Measurements from ENCODE around the gene CPNE6.

The CPNE6 gene

DNA sequence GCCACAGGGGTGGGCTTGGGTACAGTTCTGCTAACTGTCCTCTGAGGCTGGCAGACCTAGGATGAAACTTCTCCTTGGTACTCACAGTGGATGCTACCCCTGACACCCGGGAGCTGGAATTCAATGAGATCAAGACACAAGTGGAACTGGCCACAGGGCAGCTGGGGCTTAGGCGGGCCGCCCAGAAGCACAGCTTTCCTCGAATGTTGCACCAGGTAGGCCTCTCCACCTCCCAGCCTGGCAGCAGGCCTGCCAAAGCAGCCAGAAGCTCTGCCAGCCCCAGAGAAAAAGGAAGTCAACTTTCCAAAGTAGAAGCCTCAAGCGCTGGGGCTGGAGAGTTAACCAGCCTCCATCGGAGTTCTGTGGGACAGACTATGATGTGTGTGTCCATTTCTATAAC is 45.8 kb downstream of the CPNE6 start:
- no peak overlapping the region for H3K4me2 ChIP-seq (ENCODE audit: low read length)
- H3K36me3 ChIP-seq (ENCODE audit: insufficient read depth, low read length) = peaks cover 48% of the 10 kb centered on the region
- H3K27me3 ChIP-seq (ENCODE audit: insufficient read depth, low read length) = no peaks in the 10 kb centered on the region
- H3F3A ChIP-seq (ENCODE audit: insufficient read depth, low read length) = no peaks in the 10 kb centered on the region
- no peak overlapping the region for H3K27ac ChIP-seq (ENCODE audit: low read depth, low read length, poor library complexity, severe bottlenecking)
- H3K9ac ChIP-seq (ENCODE audit: low read length) = no peak overlapping the region
- no peak overlapping the region for H2AFZ ChIP-seq (ENCODE audit: low read length)
- H3K79me2 ChIP-seq (ENCODE audit: insufficient read depth, low read length) = peaks cover 4% of the 10 kb centered on the region; the same call in 1 of the 2 replicates
- H3K9me3 ChIP-seq (ENCODE audit: low read length) = no peaks in the 10 kb centered on the region
- no peaks in the 10 kb centered on the region for H3K9me2 ChIP-seq (ENCODE audit: low read depth, low read length)
- H4K20me1 ChIP-seq (ENCODE audit: insufficient read depth, low read length) = no peaks in the 10 kb centered on the region
- no peak overlapping the region for H3K4me3 ChIP-seq (ENCODE audit: low read depth, low read length, poor library complexity, severe bottlenecking)
- peaks cover 18% of the 10 kb centered on the region for H3K4me1 ChIP-seq (ENCODE audit: insufficient read depth, low read length, severe bottlenecking)
- no peak for TF ChIP-seq EZH2 (IDR thresholded peaks at IDR 0.05; ENCODE audit: borderline replicate concordance, low read length)
- TF ChIP-seq, protein P1, sequence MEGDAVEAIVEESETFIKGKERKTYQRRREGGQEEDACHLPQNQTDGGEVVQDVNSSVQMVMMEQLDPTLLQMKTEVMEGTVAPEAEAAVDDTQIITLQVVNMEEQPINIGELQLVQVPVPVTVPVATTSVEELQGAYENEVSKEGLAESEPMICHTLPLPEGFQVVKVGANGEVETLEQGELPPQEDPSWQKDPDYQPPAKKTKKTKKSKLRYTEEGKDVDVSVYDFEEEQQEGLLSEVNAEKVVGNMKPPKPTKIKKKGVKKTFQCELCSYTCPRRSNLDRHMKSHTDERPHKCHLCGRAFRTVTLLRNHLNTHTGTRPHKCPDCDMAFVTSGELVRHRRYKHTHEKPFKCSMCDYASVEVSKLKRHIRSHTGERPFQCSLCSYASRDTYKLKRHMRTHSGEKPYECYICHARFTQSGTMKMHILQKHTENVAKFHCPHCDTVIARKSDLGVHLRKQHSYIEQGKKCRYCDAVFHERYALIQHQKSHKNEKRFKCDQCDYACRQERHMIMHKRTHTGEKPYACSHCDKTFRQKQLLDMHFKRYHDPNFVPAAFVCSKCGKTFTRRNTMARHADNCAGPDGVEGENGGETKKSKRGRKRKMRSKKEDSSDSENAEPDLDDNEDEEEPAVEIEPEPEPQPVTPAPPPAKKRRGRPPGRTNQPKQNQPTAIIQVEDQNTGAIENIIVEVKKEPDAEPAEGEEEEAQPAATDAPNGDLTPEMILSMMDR (IDR thresholded peaks at IDR 0.05; ENCODE audit: low read length) = no peak

DNA sequence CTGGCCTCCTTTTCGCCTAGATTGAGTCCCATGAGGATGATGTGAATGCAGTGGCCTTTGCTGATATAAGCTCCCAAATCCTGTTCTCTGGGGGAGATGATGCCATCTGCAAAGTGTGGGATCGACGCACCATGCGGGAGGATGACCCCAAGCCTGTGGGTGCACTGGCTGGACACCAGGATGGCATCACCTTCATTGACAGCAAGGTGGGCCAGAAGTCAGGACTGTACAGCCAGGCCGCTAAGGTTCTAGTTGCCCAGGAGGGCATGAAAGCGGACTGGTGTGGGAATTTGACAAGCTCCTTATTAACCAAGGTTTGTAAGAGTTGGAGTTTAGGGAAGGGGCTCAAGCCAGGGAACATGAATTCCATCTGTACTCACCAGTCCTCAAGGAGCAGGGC is 48.3 kb downstream of the CPNE6 start:
- no peak overlapping the region for H3K9ac ChIP-seq (ENCODE audit: low read length)

DNA sequence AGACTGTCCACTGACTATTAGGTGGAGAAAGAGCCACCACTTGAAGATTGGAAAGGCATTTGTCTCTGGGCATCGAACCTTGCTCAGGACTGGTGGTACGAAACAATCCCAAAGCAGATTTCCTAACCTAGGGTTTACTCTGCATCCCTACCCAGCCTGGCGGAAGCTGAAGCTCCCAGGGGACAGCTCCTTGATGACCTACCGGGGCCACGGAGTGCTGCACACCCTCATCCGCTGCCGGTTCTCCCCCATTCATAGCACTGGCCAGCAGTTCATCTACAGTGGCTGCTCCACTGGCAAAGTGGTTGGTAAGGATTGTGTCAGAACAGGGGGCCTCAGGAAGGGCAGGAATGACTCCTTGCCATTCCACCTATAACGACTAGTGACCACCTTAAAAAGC is 49.8 kb downstream of the CPNE6 start:
- H4K20me1 ChIP-seq (ENCODE audit: insufficient read depth, low read length) = no peaks in the 10 kb centered on the region
- H3K36me3 ChIP-seq (ENCODE audit: insufficient read depth, low read length) = peaks cover 63% of the 10 kb centered on the region
- H3K4me2 ChIP-seq (ENCODE audit: low read length) = no peak overlapping the region
- peaks cover 5% of the 10 kb centered on the region for H3K4me1 ChIP-seq (ENCODE audit: insufficient read depth, low read length, severe bottlenecking)
- no peaks in the 10 kb centered on the region for H3K9me3 ChIP-seq (ENCODE audit: low read length)
- no peaks in the 10 kb centered on the region for H3K79me2 ChIP-seq (ENCODE audit: insufficient read depth, low read length)
- H3K4me3 ChIP-seq (ENCODE audit: low read depth, low read length, poor library complexity, severe bottlenecking) = no peak overlapping the region
- H3K9me2 ChIP-seq (ENCODE audit: low read depth, low read length) = no peaks in the 10 kb centered on the region
- H3F3A ChIP-seq (ENCODE audit: insufficient read depth, low read length) = no peaks in the 10 kb centered on the region
- H3K9ac ChIP-seq (ENCODE audit: low read length) = no peak overlapping the region
- H3K27ac ChIP-seq (ENCODE audit: low read depth, low read length, poor library complexity, severe bottlenecking) = no peak overlapping the region
- H2AFZ ChIP-seq (ENCODE audit: low read length) = no peak overlapping the region
- TF ChIP-seq, protein P1 (IDR thresholded peaks at IDR 0.05; ENCODE audit: low read length) = no peak
- TF ChIP-seq EZH2 (IDR thresholded peaks at IDR 0.05; ENCODE audit: borderline replicate concordance, low read length) = no peak
- no peaks in the 10 kb centered on the region for H3K27me3 ChIP-seq (ENCODE audit: insufficient read depth, low read length)

More for the DNA sequence above, 48.3 kb downstream of the CPNE6 start:
- H3F3A ChIP-seq (ENCODE audit: insufficient read depth, low read length) = no peaks in the 10 kb centered on the region
- no peak overlapping the region for H3K4me3 ChIP-seq (ENCODE audit: low read depth, low read length, poor library complexity, severe bottlenecking)
- no peak overlapping the region for H3K27ac ChIP-seq (ENCODE audit: low read depth, low read length, poor library complexity, severe bottlenecking)
- peaks cover 4% of the 10 kb centered on the region; the same call in 1 of the 2 replicates for H3K79me2 ChIP-seq (ENCODE audit: insufficient read depth, low read length)
- no peaks in the 10 kb centered on the region for H4K20me1 ChIP-seq (ENCODE audit: insufficient read depth, low read length)
- TF ChIP-seq EZH2 (IDR thresholded peaks at IDR 0.05; ENCODE audit: borderline replicate concordance, low read length) = no peak
- TF ChIP-seq, protein P1 (IDR thresholded peaks at IDR 0.05; ENCODE audit: low read length) = no peak
- H3K9me2 ChIP-seq (ENCODE audit: low read depth, low read length) = no peaks in the 10 kb centered on the region
- H3K27me3 ChIP-seq (ENCODE audit: insufficient read depth, low read length) = no peaks in the 10 kb centered on the region
- peaks cover 63% of the 10 kb centered on the region for H3K36me3 ChIP-seq (ENCODE audit: insufficient read depth, low read length)
- H3K4me2 ChIP-seq (ENCODE audit: low read length) = no peak overlapping the region
- H2AFZ ChIP-seq (ENCODE audit: low read length) = no peak overlapping the region
- no peaks in the 10 kb centered on the region for H3K9me3 ChIP-seq (ENCODE audit: low read length)
- H3K4me1 ChIP-seq (ENCODE audit: insufficient read depth, low read length, severe bottlenecking) = peaks cover 14% of the 10 kb centered on the region

All from OCI-LY1 (cell line).